Stomach smooth muscle (tissue), 2 donors: Measurements from ENCODE around the gene LIF.

Source experiments
- H3K27ac ChIP-seq: one replicate; pipeline ENCODE4 v1.7.0; 2013; ENCODE audit warnings: mild to moderate bottlenecking, low read length, inconsistent platforms
- H3K27me3 ChIP-seq, 2 donors: one replicate each; pipeline ENCODE4 v1.7.0; 2013; ENCODE audit warnings: low read length in 2 of 2; ENCODE audit not compliant: insufficient read depth in 2 of 2, control insufficient read depth in 1 of 2
- H3K36me3 ChIP-seq, 2 donors: one replicate each; pipeline ENCODE4 v1.7.0; 2013; ENCODE audit warnings: low read length in 2 of 2; ENCODE audit not compliant: control insufficient read depth in 2 of 2, insufficient read depth in 2 of 2
- H3K4me1 ChIP-seq: one replicate; pipeline ENCODE4 v1.7.0; 2013; ENCODE audit warnings: low read length; ENCODE audit not compliant: control insufficient read depth, insufficient read depth
- H3K4me3 ChIP-seq, 2 donors: one replicate each; pipeline ENCODE4 v1.7.0; 2013; ENCODE audit warnings: low read length in 2 of 2
- H3K9ac ChIP-seq, 2 donors: one replicate each; pipeline ENCODE4 v1.7.0; 2013; ENCODE audit warnings: low read length in 2 of 2, mild to moderate bottlenecking in 1 of 2
- H3K9me3 ChIP-seq, 2 donors: one replicate each; pipeline ENCODE4 v1.7.0; 2013; ENCODE audit warnings: low read length in 2 of 2; ENCODE audit not compliant: control insufficient read depth in 2 of 2
- donor health status: healthy.
- donor health status: Pancreatic carcinoma.

The LIF gene

GRCh38 chr22:30284172-30284571 is 37.6 kb upstream of the LIF start:
- H3K36me3 ChIP-seq, result peaks cover 5 to 11% of the 10 kb centered on the region in 2 donors
- H3K4me1 ChIP-seq, result peaks cover 18% of the 10 kb centered on the region
- no peak overlapping the region for H3K4me3 ChIP-seq
- H3K27ac ChIP-seq, result no peak overlapping the region
- H3K9ac ChIP-seq, result no peak overlapping the region
- H3K27me3 ChIP-seq, result no peaks in the 10 kb centered on the region
- no peaks in the 10 kb centered on the region for H3K9me3 ChIP-seq

GRCh38 chr22:30283342-30283741 is 36.8 kb upstream of the LIF start:
- Histone ChIP-seq H3K4me3 (no peak overlapping the region), H3K9me3 (no peaks in the 10 kb centered on the region), H3K36me3 (peaks cover 5 to 11% of the 10 kb centered on the region in 2 donors), H3K27me3 (no peaks in the 10 kb centered on the region), H3K9ac (no peak overlapping the region), H3K27ac (no peak overlapping the region), H3K4me1 (peaks cover 13% of the 10 kb centered on the region)

- H3K4me3 ChIP-seq, result no peak overlapping the region
Observed at GRCh38 chr22:30282616-30283046, 36.1 kb upstream of the LIF start.

GRCh38 chr22:30280505-30280904 is 33.9 kb upstream of the LIF start:
- Histone ChIP-seq H3K27ac (no peak overlapping the region), H3K36me3 (peaks cover 5 to 7% of the 10 kb centered on the region in 2 donors), H3K27me3 (no peaks in the 10 kb centered on the region), H3K9ac (no peak overlapping the region), H3K9me3 (no peaks in the 10 kb centered on the region), H3K4me3 (no peak overlapping the region), H3K4me1 (peaks cover 8% of the 10 kb centered on the region)

More at GRCh38 chr22:30282616-30283046, 36.1 kb upstream of the LIF start:
- Histone ChIP-seq H3K27me3 (no peaks in the 10 kb centered on the region), H3K9me3 (no peaks in the 10 kb centered on the region), H3K4me1 (peaks cover 13% of the 10 kb centered on the region), H3K36me3 (peaks cover 5 to 11% of the 10 kb centered on the region in 2 donors), H3K27ac (no peak overlapping the region), H3K9ac (no peak overlapping the region)

GRCh38 chr22:30279932-30280331 is 33.4 kb upstream of the LIF start:
- Histone ChIP-seq H3K4me1 (peaks cover 8% of the 10 kb centered on the region), H3K9ac (no peak overlapping the region), H3K36me3 (peaks cover 2 to 3% of the 10 kb centered on the region in 2 donors), H3K27me3 (no peaks in the 10 kb centered on the region), H3K4me3 (no peak overlapping the region), H3K27ac (no peak overlapping the region), H3K9me3 (no peaks in the 10 kb centered on the region)

- Histone ChIP-seq H3K27me3 (no peaks in the 10 kb centered on the region), H3K9ac (no peak overlapping the region), H3K27ac (no peak overlapping the region), H3K36me3 (no peaks in the 10 kb centered on the region), H3K4me3 (no peak overlapping the region), H3K9me3 (no peaks in the 10 kb centered on the region), H3K4me1 (peaks cover 8% of the 10 kb centered on the region)
Observed at GRCh38 chr22:30279046-30279788, 32.7 kb upstream of the LIF start.

GRCh38 chr22:30277547-30278344 is 31.2 kb upstream of the LIF start:
- Histone ChIP-seq H3K27ac (no peak overlapping the region), H3K27me3 (no peaks in the 10 kb centered on the region), H3K4me3 (peak overlapping the region in 1 of 2 donors; percentile 15)

GRCh38 chr22:30276039-30276438 is 29.5 kb upstream of the LIF start:
- Histone ChIP-seq H3K4me3 (no peak overlapping the region), H3K4me1 (peaks cover 8% of the 10 kb centered on the region), H3K36me3 (no peaks in the 10 kb centered on the region), H3K9me3 (no peaks in the 10 kb centered on the region), H3K9ac (no peak overlapping the region), H3K27ac (no peak overlapping the region), H3K27me3 (no peaks in the 10 kb centered on the region)

More at GRCh38 chr22:30277547-30278344, 31.2 kb upstream of the LIF start:
- Histone ChIP-seq H3K36me3 (no peaks in the 10 kb centered on the region), H3K9ac (no peak overlapping the region), H3K9me3 (no peaks in the 10 kb centered on the region), H3K4me1 (peaks cover 8% of the 10 kb centered on the region)

GRCh38 chr22:30275625-30276024 is 29.1 kb upstream of the LIF start:
- Histone ChIP-seq H3K27ac (no peak overlapping the region), H3K36me3 (no peaks in the 10 kb centered on the region), H3K9ac (no peak overlapping the region), H3K9me3 (no peaks in the 10 kb centered on the region), H3K4me1 (peaks cover 8% of the 10 kb centered on the region), H3K27me3 (no peaks in the 10 kb centered on the region), H3K4me3 (no peak overlapping the region)

- no peak overlapping the region for H3K9ac ChIP-seq
- no peak overlapping the region for H3K4me3 ChIP-seq
- H3K27me3 ChIP-seq, result no peaks in the 10 kb centered on the region
- H3K4me1 ChIP-seq, result peaks cover 8% of the 10 kb centered on the region
- H3K9me3 ChIP-seq, result no peaks in the 10 kb centered on the region
- H3K36me3 ChIP-seq, result no peaks in the 10 kb centered on the region
- H3K27ac ChIP-seq, result no peak overlapping the region
Observed at GRCh38 chr22:30274437-30274812, 27.9 kb upstream of the LIF start.
